GM12878 (cell line): ENCODE results near the gene MITF. TPM values are rescaled to one million over a fixed set of nuclear protein-coding genes. Genes with fewer than 3 reads are reported as not detected.

Experiments
- ATAC-seq: fragments of 200-7000 bp; cut with Tn5 transposase; 3 replicates; pipeline ENCODE4 v1.9.1; 2020; ENCODE audit warnings: mild to moderate bottlenecking, moderate library complexity
- BruUV-seq: library from RNA; stranded (reverse); fragments of 400-500 nt; replicated peaks from 2 replicates; lab custom pipeline; 2021; lab: Mats Ljungman, UMichigan
- CTCF ChIA-PET: fragments of 300-600 bp; sonication (Branson Sonifier 250); formaldehyde crosslinking; extraction: SDS; loops from one replicate; lab custom pipeline; 2021; ENCODE audit warnings: inconsistent platforms; lab: Yijun Ruan, JAX
- POLR2A ChIA-PET: fragments of 350-600 bp; formaldehyde crosslinking; extraction: SDS; loops from one replicate; lab custom pipeline; 2021; ENCODE audit warnings: inconsistent platforms; lab: Charles Lee
- RAD21 ChIA-PET: fragments of 300-600 bp; sonication (Branson Sonifier 250); formaldehyde crosslinking; loops from one replicate; lab custom pipeline; 2023; ENCODE audit warnings: antibody characterized with exemption; ENCODE audit not compliant: unreplicated experiment; lab: Charles Lee
- SMC1A ChIA-PET: fragments of 300-600 bp; sonication (Branson Sonifier 250); formaldehyde crosslinking; loops from one replicate; lab custom pipeline; 2023; ENCODE audit not compliant: unreplicated experiment, uncharacterized antibody; lab: Charles Lee
- DNase-seq: peaks from one replicate; pipeline ENCODE4 v3.0.0-alpha.2; 2011; ENCODE audit warnings: low read depth, low spot score
- FAIRE-seq: peaks from 3 replicates; lab custom pipeline; 2011; peaks lifted over from hg19 to GRCh38; lab: Jason Lieb, UNC
- H2AFZ ChIP-seq: 2 replicates; pipeline ENCODE4 v1.6.0; 2011; ENCODE audit warnings: low read depth, low read length, control low read depth; ENCODE audit not compliant: control insufficient read depth
- H3K27ac ChIP-seq: 2 replicates; pipeline ENCODE4 v1.5.1; 2011; ENCODE audit warnings: control low read depth; ENCODE audit not compliant: control insufficient read depth, insufficient read depth
- H3K27me3 ChIP-seq, 2 experiments: replicated peaks in 1 of 2; 2 replicates each; pipeline versions ENCODE4 v1.6.0 to v1.6.1; 2011; ENCODE audit warnings: low read length in 1 of 2; ENCODE audit not compliant: control insufficient read depth in 2 of 2, insufficient read depth in 2 of 2
- H3K36me3 ChIP-seq, 2 experiments: 2 replicates each; pipeline ENCODE4 v1.5.1; 2011; ENCODE audit warnings: low read length in 1 of 2; ENCODE audit not compliant: control insufficient read depth in 2 of 2, insufficient read depth in 2 of 2
- H3K4me1 ChIP-seq: 2 replicates; pipeline ENCODE4 v1.6.1; 2011; ENCODE audit warnings: mild to moderate bottlenecking, low read length, moderate library complexity, mixed read lengths; ENCODE audit not compliant: control insufficient read depth, insufficient read depth
- H3K4me2 ChIP-seq: 2 replicates; pipeline ENCODE4 v1.6.0; 2011; ENCODE audit warnings: control low read depth; ENCODE audit not compliant: control insufficient read depth, insufficient read depth
- H3K4me3 ChIP-seq: fragments of 200-600 bp; sonication (generic); 2 replicates; pipeline ENCODE4 v1.5.1; 2016
- H3K79me2 ChIP-seq: 2 replicates; pipeline ENCODE4 v1.6.0; 2011; ENCODE audit warnings: low read length; ENCODE audit not compliant: control insufficient read depth, insufficient read depth
- H3K9ac ChIP-seq: 2 replicates; pipeline ENCODE4 v1.8.0; 2011; ENCODE audit warnings: low read length, control low read depth, mixed read lengths; ENCODE audit not compliant: control insufficient read depth, insufficient read depth
- H3K9me3 ChIP-seq: replicated peaks from 3 replicates; pipeline ENCODE4 v1.5.1; 2011; ENCODE audit warnings: mild to moderate bottlenecking, low read length; ENCODE audit not compliant: control insufficient read depth, insufficient read depth
- H4K20me1 ChIP-seq: 2 replicates; pipeline ENCODE4 v1.6.0; 2011; ENCODE audit not compliant: control insufficient read depth, insufficient read depth
- ATF7 ChIP-seq: fragments of 450-650 bp; IDR thresholded peaks from 2 replicates; pipeline ENCODE4 v1.6.1; 2016; ENCODE audit warnings: low read depth, mild to moderate bottlenecking
- E2F4 ChIP-seq: IDR thresholded peaks from 2 replicates; pipeline ENCODE4 v1.6.1; 2012; ENCODE audit warnings: low read depth, low read length, improper control_type of control experiment
- GATAD2B ChIP-seq: fragments of 450-650 bp; conservative IDR thresholded peaks from 2 replicates; pipeline ENCODE4 v1.6.1; 2017; ENCODE audit warnings: low read depth, mild to moderate bottlenecking, moderate library complexity
- IKZF2 ChIP-seq, 2 experiments: fragments of 450-650 bp; IDR thresholded peaks; 2 replicates each; pipeline ENCODE4 v1.6.1; 2017; ENCODE audit warnings: mild to moderate bottlenecking in 2 of 2, moderate library complexity in 2 of 2
- NFIC ChIP-seq: IDR thresholded peaks from 2 replicates; pipeline ENCODE4 v1.6.1; 2012; ENCODE audit warnings: low read depth, mild to moderate bottlenecking, inconsistent platforms, low read length, moderate library complexity
- NFYA ChIP-seq: IDR thresholded peaks from 2 replicates; pipeline ENCODE4 v1.6.1; 2011; ENCODE audit warnings: low read depth, mild to moderate bottlenecking, low read length, improper control_type of control experiment, borderline replicate concordance
- SRF ChIP-seq, 2 experiments: IDR thresholded peaks; 2 replicates each; pipeline ENCODE4 v1.6.1; 2011; ENCODE audit warnings: low read depth in 2 of 2, low read length in 2 of 2, mild to moderate bottlenecking in 1 of 2, moderate library complexity in 1 of 2
- USF2 ChIP-seq: IDR thresholded peaks from 2 replicates; pipeline ENCODE4 v1.6.1; 2011; ENCODE audit warnings: low read depth, low read length, improper control_type of control experiment, borderline replicate concordance
- ZNF217 ChIP-seq: fragments of 450-650 bp; IDR thresholded peaks from 2 replicates; pipeline ENCODE4 v1.6.1; 2017; ENCODE audit warnings: antibody characterized with exemption, mild to moderate bottlenecking
- ZNF622 ChIP-seq: fragments of 450-650 bp; IDR thresholded peaks from 2 replicates; pipeline ENCODE4 v1.6.1; 2017; ENCODE audit warnings: mild to moderate bottlenecking, inconsistent platforms
- ZSCAN29 ChIP-seq: fragments of 450-650 bp; IDR thresholded peaks from 2 replicates; pipeline ENCODE4 v1.6.1; 2017; ENCODE audit warnings: mild to moderate bottlenecking, moderate library complexity
- WGBS: methylation state at CpG from one replicate; pipeline ENCODE4 v1.1.6; 2016; ENCODE audit warnings: low lambda C conversion rate; ENCODE audit not compliant: insufficient replicate concordance, insufficient coverage; ENCODE audit errors: missing lambda C conversion rate; 5-methylcytosine and 5-hydroxymethylcytosine counted together
- in situ Hi-C: fragments of 300-500 bp; cut with MboI; formaldehyde crosslinking; loops from 9 replicates; pipeline ENCODE4 v1.14.3; 2018; ENCODE audit warnings: mixed read lengths
- intact Hi-C: fragments of 100-400 bp; cut with micrococcal nuclease; formaldehyde crosslinking; loops from one replicate; pipeline ENCODE4 v1.14.2; 2022; ENCODE audit not compliant: unreplicated experiment
- polyA plus RNA-seq, 11 experiments: library from polyadenylated mRNA; depleted of rRNA in 4 of 11; unstranded in 6 of 11; stranded (reverse) in 5 of 11; fragments of >200 nt; fragmentation: Nextera tagmentation in 4 of 11; fragmentation: Illumina TruSeq in 1 of 11; extraction: Ambion mirVana in 4 of 11; extraction: Trizol in 1 of 11; gene quantifications; 1 replicate in 1 of 11; 2 replicates in 10 of 11; pipeline versions ENCODE4 v1.2.1 to v1.2.3, GENCODE V29; 2011 to 2016; ENCODE audit warnings: inconsistent platforms in 2 of 11, missing spikeins in 2 of 11, low read depth in 1 of 11
- total RNA-seq, 4 experiments: library from RNA; depleted of rRNA in 3 of 4; stranded (reverse); fragments of >200 nt in 3 of 4; fragmentation: Illumina TruSeq in 1 of 4; extraction: Trizol in 1 of 4; gene quantifications; 2 replicates each; pipeline versions ENCODE4 v1.2.1 to v1.2.3, GENCODE V29; 2013 to 2021
- TF ChIP-seq, protein P1 (sequence below): fragments of 450-650 bp; IDR thresholded peaks from 2 replicates; pipeline ENCODE4 v1.6.1; 2017; ENCODE audit warnings: mild to moderate bottlenecking, low read depth, inconsistent platforms; ENCODE audit not compliant: poor library complexity, severe bottlenecking

MITF gene
- total and polyA plus RNA-seq, 10 of the 15 experiments (the other 5 are each of a cell fraction or from before 2014, with no cell fraction given): under 0.01 to 0.90 (median 0.06) TPM; not detected in 3

DNA sequence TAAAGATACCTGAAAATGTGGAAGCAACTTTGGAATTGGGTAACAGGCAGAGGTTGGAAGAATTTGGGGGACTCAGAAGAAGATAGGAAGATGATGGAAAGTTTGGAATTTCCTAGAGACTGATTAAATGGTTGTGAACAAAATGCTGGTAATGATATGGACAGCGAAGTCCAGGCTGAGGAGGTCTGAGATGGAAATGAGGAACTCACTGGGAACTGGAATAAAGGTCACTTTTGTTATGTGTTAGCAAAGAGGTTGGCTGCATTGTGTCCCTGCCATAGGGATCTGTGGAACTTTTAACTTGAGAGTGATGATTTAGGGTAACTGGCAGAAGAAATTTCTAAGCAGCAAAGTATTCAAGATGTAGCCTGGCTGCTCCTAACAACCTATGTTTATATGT lies 13.0 kb downstream of the MITF start:
- TF ChIP-seq ZNF217 (no peak), NFYA (no peak), GATAD2B (no peak), IKZF2 (IDR thresholded peaks at IDR 0.05) (no peak), SRF (IDR thresholded peaks at IDR 0.05; ENCODE audit: low read depth in 2 of 2, low read length in 2 of 2) (no peak), ZSCAN29 (no peak), NFIC (no peak), E2F4 (no peak), USF2 (no peak), ZNF622 (no peak), ATF7 (no peak)
- TF ChIP-seq, protein P1, sequence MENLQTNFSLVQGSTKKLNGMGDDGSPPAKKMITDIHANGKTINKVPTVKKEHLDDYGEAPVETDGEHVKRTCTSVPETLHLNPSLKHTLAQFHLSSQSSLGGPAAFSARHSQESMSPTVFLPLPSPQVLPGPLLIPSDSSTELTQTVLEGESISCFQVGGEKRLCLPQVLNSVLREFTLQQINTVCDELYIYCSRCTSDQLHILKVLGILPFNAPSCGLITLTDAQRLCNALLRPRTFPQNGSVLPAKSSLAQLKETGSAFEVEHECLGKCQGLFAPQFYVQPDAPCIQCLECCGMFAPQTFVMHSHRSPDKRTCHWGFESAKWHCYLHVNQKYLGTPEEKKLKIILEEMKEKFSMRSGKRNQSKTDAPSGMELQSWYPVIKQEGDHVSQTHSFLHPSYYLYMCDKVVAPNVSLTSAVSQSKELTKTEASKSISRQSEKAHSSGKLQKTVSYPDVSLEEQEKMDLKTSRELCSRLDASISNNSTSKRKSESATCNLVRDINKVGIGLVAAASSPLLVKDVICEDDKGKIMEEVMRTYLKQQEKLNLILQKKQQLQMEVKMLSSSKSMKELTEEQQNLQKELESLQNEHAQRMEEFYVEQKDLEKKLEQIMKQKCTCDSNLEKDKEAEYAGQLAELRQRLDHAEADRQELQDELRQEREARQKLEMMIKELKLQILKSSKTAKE: no peak
- TF ChIP-seq, all 136 proteins: peak for 0
- WGBS: 0% methylated on average over 1 of the region's 1 CpG
- no TSS peak for BruUV-seq

More for the DNA sequence above, 13.0 kb downstream of the MITF start:
- no peaks in the 10 kb centered on the region for H3K4me1 ChIP-seq
- H3K4me2 ChIP-seq: no peak overlapping the region
- intact Hi-C loops (no loop called here), in situ Hi-C loops (no loop called here)
- FAIRE-seq (no peak), ATAC-seq (no peak), DNase-seq (no peak)
- ChIA-PET RAD21 (no interaction called here), POLR2A (no interaction called here), SMC1A (no interaction called here), CTCF (no interaction called here)
- H4K20me1 ChIP-seq: no peaks in the 10 kb centered on the region
- H3K4me3 ChIP-seq: no peak overlapping the region
- no peak overlapping the region for H3K27ac ChIP-seq
- H2AFZ ChIP-seq: no peak overlapping the region
- no peaks in the 10 kb centered on the region for H3K27me3 ChIP-seq
- H3K9me3 ChIP-seq: no peaks in the 10 kb centered on the region
- H3K9ac ChIP-seq: no peak overlapping the region
- no peaks in the 10 kb centered on the region for H3K36me3 ChIP-seq
- no peaks in the 10 kb centered on the region for H3K79me2 ChIP-seq
